DOHH2 (cell line): ENCODE results near the gene PSME2.

Experiments
- CTCF ChIP-seq: fragments of 200-600 bp; sonication (generic); IDR thresholded peaks from one replicate; pipeline ENCODE4 v1.5.1; 2014; ENCODE audit warnings: antibody characterized with exemption, mild to moderate bottlenecking, low read depth, low read length; ENCODE audit not compliant: poor library complexity, severe bottlenecking
- EZH2phosphoT487 ChIP-seq: fragments of 200-600 bp; sonication (generic); IDR thresholded peaks from 2 replicates; pipeline ENCODE4 v1.6.1; 2017; ENCODE audit warnings: borderline replicate concordance, mild to moderate bottlenecking, antibody characterized with exemption, low read length, moderate library complexity, mixed read lengths

GRCh38 chr14:24149302-24149969, 3.0 kb upstream of the PSME2 start:
- TF ChIP-seq CTCF (no peak), EZH2phosphoT487 (no peak)
